ENCODE measurements around the gene AKAP17A. TPM values are rescaled to one million over a fixed set of nuclear protein-coding genes. Genes with fewer than 3 reads are reported as not detected.

AKAP17A gene
- total RNA-seq, 1 experiment from 2014 or later = 68.1 TPM

DNA sequence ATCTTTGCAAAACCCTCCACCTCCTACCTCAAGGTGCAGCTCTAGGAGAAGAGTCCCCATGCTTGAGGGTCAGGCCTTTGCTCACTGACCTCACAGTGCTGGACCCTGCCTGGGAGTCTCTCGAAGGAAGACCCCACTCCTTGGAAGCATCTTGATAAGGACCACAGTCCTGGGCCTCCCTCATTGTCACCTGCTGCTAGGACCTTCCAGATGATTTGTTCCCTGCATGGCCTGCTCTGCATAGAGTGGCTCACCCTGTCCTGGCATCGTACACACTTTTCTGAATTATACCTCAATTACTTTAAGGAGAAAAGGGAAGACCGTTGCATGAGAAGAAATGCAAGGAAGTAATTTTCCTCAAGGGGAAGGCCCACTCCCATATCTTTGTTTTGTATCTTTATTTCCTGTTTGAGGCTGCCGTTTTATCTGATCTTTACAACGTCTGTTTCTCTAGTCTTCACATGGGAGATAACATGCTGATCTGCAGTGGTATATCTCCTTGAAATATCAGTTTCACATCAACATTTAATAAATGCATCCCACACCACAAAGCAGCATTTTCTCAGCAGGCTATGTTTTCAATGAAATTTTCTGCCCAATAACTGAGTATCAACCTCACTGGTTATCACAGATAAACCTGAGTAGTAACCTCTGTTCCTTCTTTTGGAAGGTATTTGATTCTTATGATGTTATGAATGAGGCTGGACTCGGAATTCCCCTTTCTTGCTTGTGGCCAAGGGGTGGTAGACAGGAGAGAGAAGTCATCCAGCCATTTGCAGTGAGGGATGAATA lies 15.0 kb upstream of the AKAP17A start:
- TF ChIP-seq CREM (CRISPR knock-in tag; IDR thresholded peaks at IDR 0.05) (no peak), ZNF219 (CRISPR knock-in tag; IDR thresholded peaks at IDR 0.05; ENCODE audit: borderline replicate concordance) (no peak), ZNF671 (CRISPR knock-in tag; IDR thresholded peaks at IDR 0.05) (no peak), OVOL2 (CRISPR knock-in tag; IDR thresholded peaks at IDR 0.05; ENCODE audit: borderline replicate concordance) (no peak), RELA (CRISPR knock-in tag; IDR thresholded peaks at IDR 0.05; ENCODE audit: borderline replicate concordance) (no peak), MYBL2 (CRISPR knock-in tag; IDR thresholded peaks at IDR 0.05) (no peak), ELF4 (CRISPR knock-in tag; IDR thresholded peaks at IDR 0.05; ENCODE audit: low read depth) (no peak), NR3C1 (CRISPR knock-in tag; conservative IDR thresholded peaks at IDR 0.05; ENCODE audit: low read depth) (no peak), ZNF423 (CRISPR knock-in tag; IDR thresholded peaks at IDR 0.05) (no peak)
- TF ChIP-seq, protein P1, sequence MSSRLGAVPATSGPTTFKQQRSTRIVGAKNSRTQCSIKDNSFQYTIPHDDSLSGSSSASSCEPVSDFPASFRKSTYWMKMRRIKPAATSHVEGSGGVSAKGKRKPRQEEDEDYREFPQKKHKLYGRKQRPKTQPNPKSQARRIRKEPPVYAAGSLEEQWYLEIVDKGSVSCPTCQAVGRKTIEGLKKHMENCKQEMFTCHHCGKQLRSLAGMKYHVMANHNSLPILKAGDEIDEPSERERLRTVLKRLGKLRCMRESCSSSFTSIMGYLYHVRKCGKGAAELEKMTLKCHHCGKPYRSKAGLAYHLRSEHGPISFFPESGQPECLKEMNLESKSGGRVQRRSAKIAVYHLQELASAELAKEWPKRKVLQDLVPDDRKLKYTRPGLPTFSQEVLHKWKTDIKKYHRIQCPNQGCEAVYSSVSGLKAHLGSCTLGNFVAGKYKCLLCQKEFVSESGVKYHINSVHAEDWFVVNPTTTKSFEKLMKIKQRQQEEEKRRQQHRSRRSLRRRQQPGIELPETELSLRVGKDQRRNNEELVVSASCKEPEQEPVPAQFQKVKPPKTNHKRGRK (CRISPR knock-in tag; IDR thresholded peaks at IDR 0.05; ENCODE audit: borderline replicate concordance) = no peak
- ChIA-PET POLR2A (no interaction called here), CTCF (no interaction called here)
- Mint-ChIP-seq H3K4me1 (no peaks in the 10 kb centered on the region), H3K36me3 (0 out of 2 replicates have a peak, but pooled peaks cover 3% of the 10 kb centered on the region), H3K27ac (no peak overlapping the region), H3K4me3 (no peak overlapping the region), H3K9me3 (peaks cover 18% of the 10 kb centered on the region), H3K27me3 (ENCODE audit: low read depth) (no peaks in the 10 kb centered on the region)
- DNase-seq (ENCODE audit: low spot score) (no peak), ATAC-seq (no peak)

DNA sequence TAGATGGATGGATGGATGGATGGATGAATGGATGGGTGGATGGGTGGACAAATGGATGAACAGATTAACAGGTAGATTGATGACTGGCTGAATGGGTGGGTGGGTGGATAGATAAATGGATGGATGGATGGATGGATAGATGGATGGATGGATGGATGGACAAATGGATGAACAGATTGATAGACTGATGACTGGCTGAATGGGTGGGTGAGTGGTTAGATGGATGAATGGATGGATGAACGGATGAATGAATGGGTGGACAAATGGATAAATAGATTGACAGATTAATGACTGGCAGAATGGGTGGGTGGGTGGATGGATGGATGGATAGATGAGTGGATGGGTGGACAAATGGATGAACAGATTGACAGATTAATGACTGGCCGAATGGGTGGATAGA lies 13.6 kb upstream of the AKAP17A start:
- ATAC-seq (no peak), DNase-seq (ENCODE audit: low spot score) (no peak)
- no peak overlapping the region for H3K4me3 Mint-ChIP-seq
- TF ChIP-seq SMAD4 (CRISPR knock-in tag; IDR thresholded peaks at IDR 0.05) (no peak), SP1 (CRISPR knock-in tag; conservative IDR thresholded peaks at IDR 0.05) (no peak), TEAD4 (CRISPR knock-in tag; IDR thresholded peaks at IDR 0.05) (no peak), PRRX2 (CRISPR knock-in tag; IDR thresholded peaks at IDR 0.05) (no peak), JUN (CRISPR knock-in tag; IDR thresholded peaks at IDR 0.05) (no peak), GTF2I (CRISPR knock-in tag; conservative IDR thresholded peaks at IDR 0.05) (no peak), MYBL2 (CRISPR knock-in tag; IDR thresholded peaks at IDR 0.05) (no peak), ZNF232 (CRISPR knock-in tag; IDR thresholded peaks at IDR 0.05) (no peak), ZBTB21 (CRISPR knock-in tag; IDR thresholded peaks at IDR 0.05; ENCODE audit: borderline replicate concordance) (no peak), SOX15 (CRISPR knock-in tag; IDR thresholded peaks at IDR 0.05) (no peak), IRF2 (CRISPR knock-in tag; IDR thresholded peaks at IDR 0.05; ENCODE audit: borderline replicate concordance, low read depth) (no peak), JAZF1 (CRISPR knock-in tag; IDR thresholded peaks at IDR 0.05) (no peak)
- TF ChIP-seq, protein P2, sequence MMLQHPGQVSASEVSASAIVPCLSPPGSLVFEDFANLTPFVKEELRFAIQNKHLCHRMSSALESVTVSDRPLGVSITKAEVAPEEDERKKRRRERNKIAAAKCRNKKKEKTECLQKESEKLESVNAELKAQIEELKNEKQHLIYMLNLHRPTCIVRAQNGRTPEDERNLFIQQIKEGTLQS (CRISPR knock-in tag; conservative IDR thresholded peaks at IDR 0.05) = no peak
- CTCF ChIA-PET = no interaction called here
- no peaks in the 10 kb centered on the region for H3K4me1 Mint-ChIP-seq
- POLR2A ChIA-PET = no interaction called here
- no peaks in the 10 kb centered on the region for H3K27me3 Mint-ChIP-seq (ENCODE audit: low read depth)
- H3K36me3 Mint-ChIP-seq = 0 out of 2 replicates have a peak, but pooled peaks cover 3% of the 10 kb centered on the region
- no peak overlapping the region for H3K27ac Mint-ChIP-seq
- peaks cover 18% of the 10 kb centered on the region for H3K9me3 Mint-ChIP-seq

DNA sequence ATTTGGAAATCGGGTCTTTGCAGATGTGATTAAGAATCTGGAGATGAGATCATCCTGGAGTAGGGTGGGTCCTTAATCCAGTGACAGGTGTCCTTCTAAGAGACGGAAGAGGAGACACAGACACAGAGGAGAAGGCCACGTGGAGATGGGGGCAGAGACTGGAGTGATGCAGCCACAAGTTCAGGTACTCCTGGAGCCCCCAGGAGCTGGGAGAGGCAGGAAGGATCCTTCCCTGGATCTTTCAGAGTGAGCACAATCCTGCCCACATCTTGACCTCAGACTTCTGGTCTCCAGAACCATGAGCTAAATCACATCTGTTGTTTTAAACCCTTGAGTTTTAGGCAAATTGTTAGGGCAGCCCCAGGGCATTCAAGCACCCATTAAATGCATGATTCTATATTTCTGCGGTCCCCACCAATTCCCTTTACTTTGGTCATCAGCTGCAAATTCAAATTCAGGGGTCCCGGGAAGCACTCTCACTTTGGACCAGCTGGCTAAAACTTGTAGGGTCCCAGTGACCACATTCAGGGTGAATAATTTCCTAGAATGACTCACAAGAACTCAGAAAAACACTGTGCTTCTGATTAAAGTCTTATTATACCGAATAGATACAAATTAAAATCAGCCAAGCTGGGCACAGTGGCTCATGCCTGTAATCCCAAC lies 12.8 kb upstream of the AKAP17A start:
- POLR2A ChIA-PET = no interaction called here
- Mint-ChIP-seq H3K4me1 (no peaks in the 10 kb centered on the region), H3K27me3 (ENCODE audit: low read depth) (no peaks in the 10 kb centered on the region), H3K4me3 (no peak overlapping the region), H3K9me3 (peaks cover 18% of the 10 kb centered on the region), H3K36me3 (0 out of 2 replicates have a peak, but pooled peaks cover 3% of the 10 kb centered on the region), H3K27ac (no peak overlapping the region)
- CTCF ChIA-PET = no interaction called here
- DNase-seq (ENCODE audit: low spot score) = no peak
- no peak for ATAC-seq
- no peak for TF ChIP-seq NFE2L1 (CRISPR knock-in tag; IDR thresholded peaks at IDR 0.05)
- TF ChIP-seq ATF1 (CRISPR knock-in tag; IDR thresholded peaks at IDR 0.05) = no peak
- no peak for TF ChIP-seq SMAD3 (CRISPR knock-in tag; IDR thresholded peaks at IDR 0.05; ENCODE audit: borderline replicate concordance)
- TF ChIP-seq, protein P3, sequence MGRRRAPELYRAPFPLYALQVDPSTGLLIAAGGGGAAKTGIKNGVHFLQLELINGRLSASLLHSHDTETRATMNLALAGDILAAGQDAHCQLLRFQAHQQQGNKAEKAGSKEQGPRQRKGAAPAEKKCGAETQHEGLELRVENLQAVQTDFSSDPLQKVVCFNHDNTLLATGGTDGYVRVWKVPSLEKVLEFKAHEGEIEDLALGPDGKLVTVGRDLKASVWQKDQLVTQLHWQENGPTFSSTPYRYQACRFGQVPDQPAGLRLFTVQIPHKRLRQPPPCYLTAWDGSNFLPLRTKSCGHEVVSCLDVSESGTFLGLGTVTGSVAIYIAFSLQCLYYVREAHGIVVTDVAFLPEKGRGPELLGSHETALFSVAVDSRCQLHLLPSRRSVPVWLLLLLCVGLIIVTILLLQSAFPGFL (CRISPR knock-in tag; IDR thresholded peaks at IDR 0.05; ENCODE audit: borderline replicate concordance) = no peak
- TF ChIP-seq SP1 (CRISPR knock-in tag; conservative IDR thresholded peaks at IDR 0.05) = no peak
- TF ChIP-seq, protein P4, sequence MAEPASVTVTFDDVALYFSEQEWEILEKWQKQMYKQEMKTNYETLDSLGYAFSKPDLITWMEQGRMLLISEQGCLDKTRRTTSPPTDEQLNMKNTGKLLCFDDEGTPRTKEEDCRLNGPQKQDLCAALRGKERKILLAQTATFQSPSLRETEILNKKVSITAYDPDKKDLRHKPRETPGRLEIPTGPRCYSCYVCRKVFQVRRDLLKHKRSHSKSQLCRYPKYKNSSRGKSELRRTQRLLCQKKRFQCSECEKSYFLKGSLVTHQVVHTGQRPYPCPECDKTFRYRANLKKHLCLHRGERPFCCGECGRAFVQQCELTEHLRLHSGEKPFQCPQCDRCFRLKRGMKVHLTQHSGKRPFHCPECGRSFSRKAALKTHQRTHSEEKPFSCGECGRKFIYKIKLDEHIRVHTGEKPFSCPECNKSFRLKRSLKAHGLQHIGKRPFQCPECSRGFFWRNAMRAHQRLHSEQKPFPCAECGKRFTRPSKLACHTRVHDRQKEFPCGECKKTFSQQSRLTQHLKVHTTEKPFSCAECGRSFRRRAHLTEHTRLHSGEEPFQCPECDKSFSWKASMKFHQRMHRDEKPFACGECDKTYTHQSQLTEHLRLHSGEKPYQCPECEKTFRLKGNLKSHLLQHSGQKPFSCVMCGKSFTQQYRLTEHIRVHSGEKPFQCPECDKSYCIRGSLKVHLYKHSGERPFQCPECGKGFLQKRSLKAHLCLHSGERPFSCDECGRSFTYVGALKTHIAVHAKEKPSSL (CRISPR knock-in tag; conservative IDR thresholded peaks at IDR 0.05) = no peak
- TF ChIP-seq, protein P5, sequence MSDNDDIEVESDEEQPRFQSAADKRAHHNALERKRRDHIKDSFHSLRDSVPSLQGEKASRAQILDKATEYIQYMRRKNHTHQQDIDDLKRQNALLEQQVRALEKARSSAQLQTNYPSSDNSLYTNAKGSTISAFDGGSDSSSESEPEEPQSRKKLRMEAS (CRISPR knock-in tag; IDR thresholded peaks at IDR 0.05) = no peak
- no peak for TF ChIP-seq SMAD4 (CRISPR knock-in tag; IDR thresholded peaks at IDR 0.05)
